ENCODE measurements around the gene C4BPA. TPM values are rescaled to one million over a fixed set of nuclear protein-coding genes. Genes with fewer than 3 reads are reported as not detected.

Gene C4BPA
- total RNA-seq, 2 donors from 2014 or later, result not detected

DNA sequence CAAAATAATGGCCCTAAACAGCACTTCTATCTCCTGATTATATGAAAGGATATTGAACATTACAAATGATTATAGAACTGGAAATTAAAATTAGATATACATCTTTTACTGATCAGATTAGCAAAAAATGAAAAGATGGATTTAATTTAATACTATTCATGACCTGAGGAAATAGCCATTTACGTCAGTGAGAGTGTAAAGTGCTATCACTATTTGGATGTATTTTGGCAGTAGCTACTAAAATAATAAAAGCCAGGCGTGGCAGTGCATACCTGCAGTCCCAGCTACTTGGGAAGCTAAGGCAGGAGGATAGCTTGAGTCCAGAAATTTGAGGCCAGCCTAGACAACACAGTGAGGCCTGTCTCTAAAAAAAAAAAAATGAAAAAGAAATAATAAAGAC lies 10.1 kb upstream of the C4BPA start:
- no peak for TF ChIP-seq POLR2AphosphoS5 (IDR thresholded peaks at IDR 0.05)
- TF ChIP-seq POLR2A (IDR thresholded peaks at IDR 0.05), result no peak
- TF ChIP-seq, protein P1, sequence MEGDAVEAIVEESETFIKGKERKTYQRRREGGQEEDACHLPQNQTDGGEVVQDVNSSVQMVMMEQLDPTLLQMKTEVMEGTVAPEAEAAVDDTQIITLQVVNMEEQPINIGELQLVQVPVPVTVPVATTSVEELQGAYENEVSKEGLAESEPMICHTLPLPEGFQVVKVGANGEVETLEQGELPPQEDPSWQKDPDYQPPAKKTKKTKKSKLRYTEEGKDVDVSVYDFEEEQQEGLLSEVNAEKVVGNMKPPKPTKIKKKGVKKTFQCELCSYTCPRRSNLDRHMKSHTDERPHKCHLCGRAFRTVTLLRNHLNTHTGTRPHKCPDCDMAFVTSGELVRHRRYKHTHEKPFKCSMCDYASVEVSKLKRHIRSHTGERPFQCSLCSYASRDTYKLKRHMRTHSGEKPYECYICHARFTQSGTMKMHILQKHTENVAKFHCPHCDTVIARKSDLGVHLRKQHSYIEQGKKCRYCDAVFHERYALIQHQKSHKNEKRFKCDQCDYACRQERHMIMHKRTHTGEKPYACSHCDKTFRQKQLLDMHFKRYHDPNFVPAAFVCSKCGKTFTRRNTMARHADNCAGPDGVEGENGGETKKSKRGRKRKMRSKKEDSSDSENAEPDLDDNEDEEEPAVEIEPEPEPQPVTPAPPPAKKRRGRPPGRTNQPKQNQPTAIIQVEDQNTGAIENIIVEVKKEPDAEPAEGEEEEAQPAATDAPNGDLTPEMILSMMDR (IDR thresholded peaks at IDR 0.05), result no peak
- Histone ChIP-seq H3K9me3 (no peaks in the 10 kb centered on the region), H3K27ac (no peak overlapping the region), H3K4me3 (no peak overlapping the region), H3K4me1 (replicated peaks) (no peaks in the 10 kb centered on the region), H3K36me3 (no peaks in the 10 kb centered on the region), H3K27me3 (replicated peaks; ENCODE audit: insufficient read depth) (no peaks in the 10 kb centered on the region)
- 50% methylated on average over 2 of the region's 2 CpGs for WGBS
- DNase-seq (ENCODE audit: low spot score), result no peak
- intact Hi-C loops (cut with DNase I), result no loop called here

DNA sequence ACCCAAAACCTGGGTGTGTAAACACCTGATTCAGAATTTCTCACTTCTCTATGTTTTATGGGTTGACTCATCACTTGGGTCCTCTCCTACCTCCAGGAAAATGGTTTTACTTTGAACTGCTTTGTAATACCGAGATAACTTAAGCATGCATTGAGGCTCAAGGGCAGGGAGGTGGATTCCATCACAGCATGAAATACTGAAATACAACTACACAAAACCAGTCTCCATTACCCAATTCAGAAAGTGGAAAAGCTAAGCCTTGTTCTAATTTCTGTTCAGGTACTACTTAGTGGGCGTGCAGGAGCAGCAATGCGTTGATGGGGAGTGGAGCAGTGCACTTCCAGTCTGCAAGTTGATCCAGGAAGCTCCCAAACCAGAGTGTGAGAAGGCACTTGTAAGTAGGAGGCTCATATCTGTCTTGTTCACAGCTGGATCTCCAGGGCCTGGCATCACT lies 6.1 kb upstream of the C4BPA start:
- H3K27me3 ChIP-seq (replicated peaks; ENCODE audit: insufficient read depth), result no peaks in the 10 kb centered on the region
- no peak for DNase-seq (ENCODE audit: low spot score)
- no peaks in the 10 kb centered on the region for H3K9me3 ChIP-seq
- TF ChIP-seq POLR2AphosphoS5 (IDR thresholded peaks at IDR 0.05), result no peak
- TF ChIP-seq, protein P1 (IDR thresholded peaks at IDR 0.05), result no peak
- H3K27ac ChIP-seq, result no peak overlapping the region
- H3K4me1 ChIP-seq (replicated peaks), result no peaks in the 10 kb centered on the region
- intact Hi-C loops (cut with DNase I), result no loop called here
- WGBS, result 89% methylated on average over 3 of the region's 3 CpGs
- no peak overlapping the region for H3K4me3 ChIP-seq
- no peaks in the 10 kb centered on the region for H3K36me3 ChIP-seq

DNA sequence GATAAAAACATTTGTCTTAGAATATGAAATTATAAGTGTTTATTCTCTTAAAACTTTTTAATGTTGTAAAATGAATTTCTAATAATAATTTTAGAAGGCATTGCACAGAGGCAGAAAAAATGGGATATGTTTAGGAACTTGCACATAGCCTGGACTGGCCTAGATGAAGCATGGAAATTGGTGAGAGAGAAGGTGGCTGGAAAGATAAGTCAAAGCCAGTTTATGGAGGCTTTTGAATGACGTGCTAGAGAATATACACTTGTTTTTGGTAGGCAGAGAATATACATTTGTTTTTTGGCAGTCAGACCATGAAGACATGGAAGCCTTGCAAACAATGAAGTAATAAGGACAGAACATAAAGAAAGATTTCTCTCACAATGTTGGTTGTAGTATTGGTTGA lies 2.3 kb upstream of the C4BPA start:
- TF ChIP-seq POLR2AphosphoS5 (IDR thresholded peaks at IDR 0.05) (no peak), POLR2A (IDR thresholded peaks at IDR 0.05) (no peak)
- TF ChIP-seq, protein P1 (IDR thresholded peaks at IDR 0.05), result no peak
- no peak overlapping the region for H3K4me3 ChIP-seq
- no peaks in the 10 kb centered on the region for H3K36me3 ChIP-seq
- H3K27ac ChIP-seq, result no peak overlapping the region
- intact Hi-C loops (cut with DNase I), result no loop called here
- no peaks in the 10 kb centered on the region for H3K4me1 ChIP-seq (replicated peaks)
- no peak for DNase-seq (ENCODE audit: low spot score)
- WGBS, result 90% methylated on average over 1 of the region's 1 CpG
- no peaks in the 10 kb centered on the region for H3K9me3 ChIP-seq
- H3K27me3 ChIP-seq (replicated peaks; ENCODE audit: insufficient read depth), result no peaks in the 10 kb centered on the region

DNA sequence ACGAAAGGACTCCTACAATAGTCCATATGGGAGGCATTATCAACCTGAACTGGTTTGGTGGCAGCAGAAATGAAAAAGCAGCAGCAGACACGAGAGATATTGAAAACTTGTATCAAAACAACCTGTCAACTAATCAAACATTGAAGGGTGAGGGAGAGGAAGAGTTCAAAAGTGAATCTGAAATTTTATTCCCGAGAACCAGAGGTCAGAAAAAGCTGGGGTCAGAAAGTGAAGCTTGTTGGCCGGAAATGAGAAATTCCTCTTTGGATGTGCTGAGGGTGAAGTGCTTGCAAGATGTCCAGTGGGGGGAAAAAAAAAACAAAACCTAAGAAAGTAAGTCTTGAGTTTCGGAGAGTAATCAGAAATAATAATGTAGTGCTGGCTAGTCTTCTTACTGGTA lies 1.9 kb upstream of the C4BPA start:
- TF ChIP-seq POLR2A (IDR thresholded peaks at IDR 0.05) (no peak), POLR2AphosphoS5 (IDR thresholded peaks at IDR 0.05) (no peak)
- TF ChIP-seq, protein P1 (IDR thresholded peaks at IDR 0.05), result no peak
- no peak overlapping the region for H3K27ac ChIP-seq
- H3K4me1 ChIP-seq (replicated peaks), result no peaks in the 10 kb centered on the region
- H3K9me3 ChIP-seq, result no peaks in the 10 kb centered on the region
- WGBS, result 81% methylated on average over 5 of the region's 5 CpGs
- no peak overlapping the region for H3K4me3 ChIP-seq
- H3K27me3 ChIP-seq (replicated peaks; ENCODE audit: insufficient read depth), result no peaks in the 10 kb centered on the region
- no peaks in the 10 kb centered on the region for H3K36me3 ChIP-seq
- DNase-seq (ENCODE audit: low spot score), result no peak
- intact Hi-C loops (cut with DNase I), result no loop called here

DNA sequence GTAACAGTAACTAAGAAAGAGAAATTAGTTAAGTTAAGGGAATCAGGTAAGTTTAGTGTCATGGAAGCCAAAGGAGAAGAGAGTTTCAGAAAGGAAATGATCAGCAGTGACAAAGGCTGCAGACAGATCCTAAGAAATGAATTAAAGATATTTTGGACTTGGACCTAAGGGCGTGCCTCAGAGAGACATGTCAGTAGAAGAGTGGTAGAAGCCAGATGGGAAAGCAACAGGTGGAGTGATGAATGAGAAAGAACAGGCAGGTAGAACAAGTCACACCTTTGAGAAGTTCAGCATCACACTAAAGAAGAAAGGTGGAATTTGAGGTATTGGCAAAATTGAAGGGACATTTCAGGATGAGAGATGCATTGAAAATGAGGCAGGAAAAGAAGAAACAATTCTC lies 1.4 kb upstream of the C4BPA start:
- TF ChIP-seq, protein P1 (IDR thresholded peaks at IDR 0.05), result no peak
- TF ChIP-seq POLR2AphosphoS5 (IDR thresholded peaks at IDR 0.05), result no peak
- TF ChIP-seq POLR2A (IDR thresholded peaks at IDR 0.05), result no peak

More for the DNA sequence above, 1.4 kb upstream of the C4BPA start:
- intact Hi-C loops (cut with DNase I), result no loop called here
- H3K4me3 ChIP-seq, result no peak overlapping the region
- no peaks in the 10 kb centered on the region for H3K36me3 ChIP-seq
- no peaks in the 10 kb centered on the region for H3K9me3 ChIP-seq
- no peaks in the 10 kb centered on the region for H3K27me3 ChIP-seq (replicated peaks; ENCODE audit: insufficient read depth)
- DNase-seq (ENCODE audit: low spot score), result no peak
- no peaks in the 10 kb centered on the region for H3K4me1 ChIP-seq (replicated peaks)
- no peak overlapping the region for H3K27ac ChIP-seq
- WGBS, result 93% methylated on average over 1 of the region's 1 CpG
